NCI-H524 treated with DMSO at 0.1 percent for 48 hours (cell line): ENCODE data around the gene DISC1.
A peak's percentile ranks its signal among the peaks of the same experiment; 100 is the strongest.

ENCODE experiments used
- DNase-seq: peaks from one replicate; lab custom pipeline; 2025; lab: John Stamatoyannopoulos, UW

The DISC1 gene

DNA sequence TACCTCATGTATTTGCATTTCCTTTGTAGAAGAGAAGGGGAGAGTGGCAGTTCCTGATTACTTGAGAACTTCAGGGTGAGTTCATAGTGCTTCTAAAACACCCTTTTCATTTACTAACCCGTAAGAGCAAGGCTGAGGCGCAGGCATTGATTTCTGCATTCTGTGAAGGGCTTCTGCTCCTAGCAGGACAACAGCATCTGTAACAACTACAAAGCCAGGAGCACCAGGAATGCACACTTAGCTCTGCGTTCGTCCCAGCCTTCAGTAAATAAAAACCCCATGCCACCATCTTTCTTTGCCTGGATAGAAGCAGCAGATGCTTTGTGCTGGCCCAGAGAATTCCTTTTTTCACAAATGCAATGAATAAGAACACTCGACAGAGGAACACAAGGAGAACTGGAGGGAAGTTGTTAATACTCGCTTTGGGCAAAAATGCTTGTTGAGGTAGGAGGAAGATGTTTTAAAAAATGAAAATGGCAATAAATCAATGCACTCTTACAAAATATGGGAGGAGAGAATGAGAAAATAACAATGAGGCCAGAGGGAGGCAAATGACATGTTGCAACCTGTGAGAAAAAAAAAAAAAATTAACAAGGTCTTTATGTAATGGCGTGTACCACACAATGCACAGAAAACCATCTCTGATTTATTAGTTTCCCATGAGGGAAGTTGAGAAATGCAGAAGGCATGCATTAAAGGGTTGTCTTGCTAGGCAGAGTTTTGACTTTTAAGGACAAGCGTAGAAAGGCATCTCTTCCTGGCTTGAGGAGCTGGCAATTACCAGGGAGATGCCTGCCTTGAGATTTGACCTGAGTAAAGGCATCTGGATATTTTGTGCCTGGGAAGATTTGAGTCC, 418.8 kb downstream of the DISC1 start:
- DNase-seq, result no peak

DNA sequence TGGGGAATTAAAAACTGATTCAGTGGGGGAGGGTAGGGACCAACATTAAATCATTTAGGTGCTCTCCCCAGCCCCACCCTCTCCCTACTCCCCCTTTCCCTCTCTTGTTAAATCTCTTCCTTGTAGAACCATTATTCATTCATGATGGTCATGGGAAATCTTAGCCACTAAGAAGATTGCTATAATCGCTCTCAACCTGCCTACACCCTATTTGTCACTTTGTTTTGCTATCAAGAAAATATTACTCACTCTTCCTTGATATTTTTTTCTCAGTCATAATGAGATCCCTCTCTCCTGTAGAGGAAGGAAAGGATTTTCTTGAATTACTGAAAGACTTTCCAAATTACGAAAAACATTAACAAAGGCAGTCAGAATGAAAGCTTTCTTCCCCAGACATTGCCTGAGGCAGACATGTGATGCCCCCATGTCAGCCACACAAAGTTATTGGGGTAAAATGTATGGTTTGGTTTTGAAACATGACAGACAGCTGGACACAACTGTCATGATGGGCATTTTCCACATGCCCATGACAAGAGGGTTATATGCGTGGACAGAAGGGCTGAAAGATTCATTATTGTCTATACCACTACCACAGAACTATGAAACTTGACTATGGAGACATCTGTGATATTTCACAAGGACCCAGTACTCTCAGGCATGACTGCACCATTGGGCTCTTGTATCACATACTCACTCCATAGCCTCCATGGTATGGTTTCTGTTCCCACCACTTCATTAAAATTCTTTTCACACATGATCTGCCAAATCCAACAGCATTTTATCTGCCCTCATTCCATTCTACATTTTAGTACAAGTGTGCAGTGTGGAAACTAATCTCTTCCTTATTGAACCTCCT, 420.1 kb downstream of the DISC1 start:
- no peak for DNase-seq

DNA sequence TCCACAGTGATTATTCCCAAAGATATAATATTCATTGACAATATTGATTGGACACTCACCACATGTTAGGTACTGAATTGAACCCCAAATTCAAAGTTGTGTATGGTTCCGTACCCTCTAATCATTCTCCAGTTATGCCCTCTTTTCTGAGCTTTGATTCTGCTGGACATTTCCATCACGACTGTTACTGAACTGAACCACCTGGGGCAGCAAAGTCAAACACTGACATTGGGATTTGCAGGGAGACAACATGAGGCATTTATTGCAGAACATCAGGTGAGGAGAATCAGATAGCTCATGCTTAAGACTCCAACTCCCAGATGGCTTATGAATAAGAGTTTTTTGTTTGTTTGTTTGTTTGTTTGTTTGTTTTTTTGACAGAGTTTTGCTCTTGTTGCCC, 420.9 kb downstream of the DISC1 start:
- no peak for DNase-seq

DNA sequence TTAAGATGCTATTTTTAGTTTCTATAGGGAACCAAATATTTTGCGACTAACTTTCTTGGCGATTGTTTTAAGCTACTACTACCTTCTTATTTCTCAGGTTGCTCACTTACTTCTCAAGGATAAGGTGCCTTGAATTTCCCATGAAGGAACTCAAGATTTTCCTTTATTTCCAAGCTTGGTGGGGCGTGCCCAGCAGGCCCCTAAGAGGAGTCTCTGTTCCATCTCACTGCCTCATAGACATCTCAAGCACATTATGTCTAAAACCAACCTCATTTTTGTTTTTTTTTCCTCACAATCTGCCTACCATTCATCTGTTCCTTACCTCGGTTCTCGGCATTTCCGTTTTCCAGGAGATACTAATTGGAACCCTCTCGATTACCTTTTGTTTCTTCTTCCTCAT, 421.9 kb downstream of the DISC1 start:
- DNase-seq, result no peak

DNA sequence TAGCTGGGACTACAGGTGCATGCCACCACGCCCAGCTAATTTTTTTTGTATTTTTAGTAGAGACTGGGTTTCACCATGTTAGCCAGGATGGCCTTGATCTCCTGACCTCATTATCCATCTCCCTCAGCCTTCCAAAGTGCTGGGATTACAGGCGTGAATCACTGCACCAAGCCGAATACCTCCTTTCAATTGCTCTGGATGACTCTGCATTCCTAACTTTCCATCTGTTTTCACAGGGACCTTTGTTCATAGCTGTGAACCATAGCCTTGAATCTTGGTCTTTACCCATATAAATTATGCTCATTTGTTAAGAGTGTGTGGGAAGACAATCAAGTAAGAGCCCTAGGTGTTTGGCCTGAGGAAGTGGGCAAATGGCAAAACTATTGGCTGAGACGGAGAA, 422.7 kb downstream of the DISC1 start:
- DNase-seq, result no peak

DNA sequence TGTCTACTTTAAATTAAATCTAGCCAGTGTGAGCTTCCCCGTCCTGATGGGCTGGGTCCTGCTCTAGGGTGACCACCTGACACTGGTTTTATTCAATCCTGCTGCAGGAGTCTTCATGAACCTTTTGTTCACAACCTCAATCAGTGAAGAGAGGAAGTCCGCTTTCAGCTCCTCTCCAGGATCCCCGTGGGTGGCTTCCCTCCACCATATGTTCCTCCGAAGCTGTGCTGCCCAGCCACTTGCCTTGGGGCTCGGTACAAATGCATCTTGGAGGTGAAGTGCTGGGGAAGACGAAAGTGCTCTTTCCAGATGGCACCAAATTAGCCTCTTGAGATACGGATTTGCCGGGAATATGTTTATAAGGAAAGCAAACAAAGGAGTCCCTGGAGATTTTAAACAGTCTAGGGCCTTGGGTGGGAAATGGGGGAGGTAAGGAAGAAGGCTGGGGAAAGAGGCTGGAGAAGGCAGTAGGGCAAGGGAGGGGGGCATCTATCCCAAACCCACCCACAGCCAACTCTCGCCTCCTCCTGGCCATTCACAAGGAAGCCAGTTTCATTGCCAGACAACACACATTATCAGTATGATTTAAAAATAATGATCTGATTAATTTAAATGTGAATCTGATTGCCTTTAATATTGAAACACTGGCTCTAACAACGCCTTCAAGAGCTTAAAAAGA, 430.8 kb downstream of the DISC1 start:
- peak; percentile 96 for DNase-seq

DNA sequence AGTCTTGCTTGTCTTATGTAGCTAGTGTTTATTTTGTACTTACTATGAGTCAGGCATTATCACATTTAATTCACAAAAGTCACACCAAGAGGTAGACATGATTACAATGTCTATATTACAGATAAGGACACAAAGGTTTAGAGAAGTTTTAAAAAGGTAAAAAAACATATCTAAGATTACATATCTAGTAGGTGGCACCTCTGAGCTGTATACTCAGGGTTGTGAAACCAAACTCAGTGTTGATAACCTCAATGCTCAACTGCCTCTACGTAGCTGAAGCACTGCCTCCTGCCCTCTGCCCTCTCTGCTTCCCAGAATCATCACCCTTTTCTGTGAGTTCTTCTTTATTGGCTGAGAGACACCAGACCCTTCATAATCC, 431.3 kb downstream of the DISC1 start:
- DNase-seq, result no peak

DNA sequence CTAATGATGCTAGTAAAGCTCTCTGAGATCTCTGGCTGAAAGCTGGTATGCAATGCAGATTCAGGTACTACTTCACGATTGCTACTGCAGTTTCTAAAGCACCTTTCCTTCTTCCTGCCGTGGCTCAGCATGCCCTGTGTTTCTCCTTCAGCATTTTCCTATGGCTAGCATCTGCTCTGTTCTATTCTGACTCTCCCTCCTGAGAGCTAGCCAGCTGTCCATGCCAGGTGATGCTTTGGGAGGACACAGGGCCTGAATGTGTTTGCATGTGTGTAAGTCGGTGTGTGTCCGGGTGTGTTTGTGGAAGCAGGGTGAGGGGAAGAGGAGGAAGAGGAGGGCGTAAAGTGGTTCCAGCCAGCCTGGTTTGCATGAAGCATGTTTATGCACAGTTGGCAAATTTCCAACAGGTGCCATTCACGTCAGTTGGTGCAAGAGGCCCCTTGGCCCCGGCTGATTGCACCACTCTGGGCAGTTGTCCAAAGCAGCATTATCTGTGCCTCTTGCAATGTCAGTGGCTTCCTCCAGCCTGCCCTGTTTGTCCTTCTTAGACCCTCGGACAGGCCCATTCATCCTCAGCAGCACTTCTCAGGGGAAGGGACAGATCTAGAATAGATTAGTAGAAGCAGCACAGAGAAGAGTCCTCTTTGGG, 433.3 kb downstream of the DISC1 start:
- peak; percentile 64 for DNase-seq

DNA sequence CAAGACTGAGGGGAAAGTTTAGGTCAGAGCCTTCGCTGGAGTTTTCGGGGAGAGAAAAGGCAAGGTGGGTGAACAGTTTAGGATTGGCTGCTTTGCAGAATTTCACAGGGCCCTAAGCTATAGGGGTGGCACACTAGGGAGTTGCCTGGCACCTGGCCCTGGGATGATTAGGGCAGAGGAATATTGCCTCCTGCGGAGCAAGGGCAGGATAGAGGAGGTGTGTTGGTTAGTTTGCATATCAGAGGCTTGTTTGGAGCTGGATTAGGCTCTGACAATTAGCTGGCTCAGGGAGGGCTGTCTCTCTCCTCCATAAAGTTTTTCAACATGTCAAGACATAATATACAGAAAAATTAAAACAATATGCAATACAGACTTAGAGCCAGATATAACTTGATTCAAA, 436.4 kb downstream of the DISC1 start:
- DNase-seq, result no peak

DNA sequence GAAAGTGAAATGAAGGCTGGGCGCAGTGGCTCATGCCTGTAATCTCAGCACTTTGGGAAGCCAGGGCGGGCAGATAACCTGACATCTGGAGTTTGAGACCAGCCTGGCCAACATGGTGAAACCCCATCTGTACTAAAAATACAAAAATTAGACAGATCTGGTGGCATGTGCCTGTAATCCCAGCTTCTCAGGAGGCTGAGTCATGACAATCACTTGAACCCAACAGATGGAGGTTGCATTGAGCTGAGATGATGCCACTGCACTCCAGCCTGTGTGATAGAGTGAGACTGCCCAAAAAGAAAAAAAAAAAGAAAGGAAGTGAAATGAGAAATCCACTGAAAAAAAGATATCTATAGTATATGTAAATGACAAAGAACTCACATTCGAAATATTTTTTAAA, 439.9 kb downstream of the DISC1 start:
- DNase-seq, result peak; percentile 58

DNA sequence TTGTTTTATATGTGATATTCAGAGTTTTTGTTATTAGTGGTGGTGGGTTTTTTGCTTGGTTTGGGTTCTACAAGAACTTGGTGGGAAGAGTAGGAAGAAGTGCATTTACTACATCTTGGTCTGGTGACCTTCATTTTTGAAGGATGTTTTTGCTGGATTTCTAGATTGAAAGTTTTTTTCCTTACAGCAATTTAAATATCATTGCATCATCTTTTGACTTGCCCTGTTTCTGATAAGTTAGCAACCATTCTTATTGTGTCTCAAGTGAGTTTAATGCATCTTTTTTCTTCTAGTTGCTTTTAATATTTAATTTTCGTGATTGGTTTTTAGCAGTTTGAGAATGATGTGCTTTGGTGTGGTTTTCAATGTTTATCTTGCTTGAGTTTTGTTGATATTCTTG, 447.7 kb downstream of the DISC1 start:
- no peak for DNase-seq

DNA sequence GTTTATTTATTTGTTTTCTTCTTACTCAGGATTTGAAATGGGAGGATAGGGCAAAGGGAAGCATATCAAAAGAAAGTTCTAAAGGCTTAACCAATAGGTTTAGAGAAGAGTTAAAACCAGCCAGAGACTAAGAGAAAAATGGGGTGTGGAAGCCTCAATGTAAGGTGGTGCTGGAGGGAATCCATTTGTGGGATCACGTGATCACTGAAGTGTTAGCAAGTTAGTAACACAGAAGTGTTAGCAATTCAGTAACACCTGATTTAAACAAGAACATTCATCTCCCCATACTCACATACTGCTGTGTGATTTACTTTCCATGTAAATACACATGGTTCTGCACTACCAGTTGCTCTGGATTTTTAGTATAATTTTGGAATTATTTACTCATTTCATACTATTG, 451.2 kb downstream of the DISC1 start:
- no peak for DNase-seq

DNA sequence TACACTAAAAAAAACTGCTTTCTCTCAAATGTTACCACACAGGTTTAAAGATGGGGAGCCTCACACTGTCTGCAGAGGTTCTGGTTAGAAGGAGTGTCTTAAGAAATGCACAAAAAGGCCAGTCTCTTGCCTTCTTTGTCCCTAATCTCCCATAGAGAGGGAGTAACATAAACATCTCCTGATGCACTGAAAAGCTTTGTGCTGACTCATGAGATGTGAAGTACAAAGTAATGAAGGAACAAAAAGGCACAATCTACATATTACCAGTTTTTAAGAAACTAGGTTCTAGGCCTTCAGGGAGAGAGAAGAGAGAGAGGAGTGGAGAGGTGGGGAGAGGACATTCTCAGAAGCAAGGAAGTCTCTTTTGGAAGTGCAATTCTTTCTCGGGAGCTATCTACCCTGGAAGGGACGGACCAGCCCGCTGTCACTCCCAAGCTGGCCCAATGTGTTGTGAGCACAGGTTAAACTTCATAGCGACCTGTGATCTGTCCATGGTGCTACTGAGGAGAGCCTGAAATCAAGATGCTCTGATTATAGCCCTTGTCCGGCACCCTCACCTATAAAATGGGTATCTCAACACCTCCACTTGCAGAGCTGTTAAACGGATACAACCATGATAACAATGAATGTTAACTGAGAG, 458.1 kb downstream of the DISC1 start:
- DNase-seq, result no peak

DNA sequence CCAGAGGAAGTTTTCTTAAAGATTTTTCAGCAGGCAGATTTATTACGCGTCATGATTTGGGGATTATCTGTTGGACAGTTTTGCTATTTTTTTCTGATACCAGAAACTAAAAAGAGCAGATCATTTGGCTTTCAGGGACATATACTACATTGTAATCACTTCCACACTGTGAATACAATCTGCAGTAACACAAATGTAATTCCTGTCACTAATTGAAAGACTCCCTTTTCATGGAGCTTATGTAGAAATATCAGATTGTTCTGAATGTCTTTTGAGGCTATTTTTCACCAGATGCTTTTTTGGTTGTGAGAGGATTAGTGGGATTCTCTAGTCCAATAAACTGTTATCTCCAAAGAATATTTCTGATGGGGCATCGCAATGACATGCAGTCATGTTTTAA, 464.2 kb downstream of the DISC1 start:
- DNase-seq, result no peak
